ENCODE data around the gene COTL1. TPM values are rescaled to one million over a fixed set of nuclear protein-coding genes. Genes with fewer than 3 reads are reported as not detected.

The COTL1 gene
- total RNA-seq, 1 donor from 2014 or later, result 359 TPM

- peaks cover 58% of the 10 kb centered on the region for H3K36me3 Mint-ChIP-seq (ENCODE audit: low read depth, unreplicated experiment)
- Histone ChIP-seq H3K4me1 (ENCODE audit: insufficient read depth, low read length) (no peaks in the 10 kb centered on the region), H3K9me3 (ENCODE audit: insufficient read depth, low read depth, low read length) (no peaks in the 10 kb centered on the region), H4K20me1 (ENCODE audit: insufficient read depth, low read length) (peaks cover 76% of the 10 kb centered on the region), H2AFZ (ENCODE audit: low read depth, low read length) (no peak overlapping the region), H3K79me2 (ENCODE audit: insufficient read depth, low read length) (peaks cover 61% of the 10 kb centered on the region), H3K4me3 (ENCODE audit: insufficient read depth, low read depth, low read length) (no peak overlapping the region), H3K36me3 (ENCODE audit: insufficient read depth, low read length) (peaks cover 22% of the 10 kb centered on the region), H3K9ac (ENCODE audit: low read length) (no peak overlapping the region), H3K27ac (ENCODE audit: low read depth, low read length) (no peak overlapping the region), H3K27me3 (ENCODE audit: insufficient read depth, low read length) (no peaks in the 10 kb centered on the region), H3K4me2 (ENCODE audit: low read length) (no peak overlapping the region)
- peaks cover 17% of the 10 kb centered on the region for H3K4me1 Mint-ChIP-seq (ENCODE audit: low read depth, unreplicated experiment)
- H3K27me3 Mint-ChIP-seq (ENCODE audit: low read depth, unreplicated experiment), result no peaks in the 10 kb centered on the region
- H3K27ac Mint-ChIP-seq (ENCODE audit: unreplicated experiment), result peak overlapping the region; percentile 10
- DNase-seq (ENCODE audit: low read depth) (no peak), FAIRE-seq (no peak)
- H3K9me3 Mint-ChIP-seq (ENCODE audit: unreplicated experiment), result peaks cover 2% of the 10 kb centered on the region
- H3K4me3 Mint-ChIP-seq (ENCODE audit: unreplicated experiment), result peak overlapping the region; percentile 60
- TF ChIP-seq CTCF (IDR thresholded peaks at IDR 0.05; ENCODE audit: insufficient read depth, low read depth, low read length), result no peak
- no peak for TF ChIP-seq EZH2 (IDR thresholded peaks at IDR 0.05; ENCODE audit: insufficient read depth, low read length)
Measured at GRCh38 chr16:84568066-84568465, 49.8 kb downstream of the COTL1 start.

- H3K4me3 ChIP-seq (ENCODE audit: insufficient read depth, low read depth, low read length), result no peak overlapping the region
- Mint-ChIP-seq H3K27me3 (ENCODE audit: low read depth, unreplicated experiment) (no peaks in the 10 kb centered on the region), H3K9me3 (ENCODE audit: unreplicated experiment) (peaks cover 2% of the 10 kb centered on the region), H3K4me1 (ENCODE audit: low read depth, unreplicated experiment) (peaks cover 17% of the 10 kb centered on the region), H3K27ac (ENCODE audit: unreplicated experiment) (no peak overlapping the region), H3K4me3 (ENCODE audit: unreplicated experiment) (no peak overlapping the region), H3K36me3 (ENCODE audit: low read depth, unreplicated experiment) (peaks cover 60% of the 10 kb centered on the region)
- H3K9me3 ChIP-seq (ENCODE audit: insufficient read depth, low read depth, low read length), result no peaks in the 10 kb centered on the region
- H3K4me1 ChIP-seq (ENCODE audit: insufficient read depth, low read length), result no peaks in the 10 kb centered on the region
- DNase-seq (ENCODE audit: low read depth), result no peak
- no peaks in the 10 kb centered on the region for H3K27me3 ChIP-seq (ENCODE audit: insufficient read depth, low read length)
- H3K9ac ChIP-seq (ENCODE audit: low read length), result no peak overlapping the region
- no peak overlapping the region for H2AFZ ChIP-seq (ENCODE audit: low read depth, low read length)
- no peak overlapping the region for H3K4me2 ChIP-seq (ENCODE audit: low read length)
- H3K79me2 ChIP-seq (ENCODE audit: insufficient read depth, low read length), result peaks cover 55% of the 10 kb centered on the region
- peaks cover 20% of the 10 kb centered on the region for H3K36me3 ChIP-seq (ENCODE audit: insufficient read depth, low read length)
- no peak overlapping the region for H3K27ac ChIP-seq (ENCODE audit: low read depth, low read length)
- peaks cover 73% of the 10 kb centered on the region for H4K20me1 ChIP-seq (ENCODE audit: insufficient read depth, low read length)
- TF ChIP-seq CTCF (IDR thresholded peaks at IDR 0.05; ENCODE audit: insufficient read depth, low read depth, low read length) (no peak), EZH2 (IDR thresholded peaks at IDR 0.05; ENCODE audit: insufficient read depth, low read length) (no peak)
- FAIRE-seq, result no peak
Measured at GRCh38 chr16:84567286-84567962, 50.5 kb downstream of the COTL1 start.

GRCh38 chr16:84566545-84567257 lies 51.2 kb downstream of the COTL1 start:
- H3K27ac Mint-ChIP-seq (ENCODE audit: unreplicated experiment), result no peak overlapping the region
- Histone ChIP-seq H3K9me3 (ENCODE audit: insufficient read depth, low read depth, low read length) (no peaks in the 10 kb centered on the region), H2AFZ (ENCODE audit: low read depth, low read length) (no peak overlapping the region), H3K36me3 (ENCODE audit: insufficient read depth, low read length) (peaks cover 20% of the 10 kb centered on the region), H3K27me3 (ENCODE audit: insufficient read depth, low read length) (no peaks in the 10 kb centered on the region), H3K4me1 (ENCODE audit: insufficient read depth, low read length) (no peaks in the 10 kb centered on the region), H3K4me2 (ENCODE audit: low read length) (no peak overlapping the region), H3K9ac (ENCODE audit: low read length) (no peak overlapping the region), H4K20me1 (ENCODE audit: insufficient read depth, low read length) (peaks cover 66% of the 10 kb centered on the region), H3K79me2 (ENCODE audit: insufficient read depth, low read length) (peaks cover 48% of the 10 kb centered on the region), H3K4me3 (ENCODE audit: insufficient read depth, low read depth, low read length) (no peak overlapping the region), H3K27ac (ENCODE audit: low read depth, low read length) (no peak overlapping the region)
- H3K36me3 Mint-ChIP-seq (ENCODE audit: low read depth, unreplicated experiment), result peaks cover 61% of the 10 kb centered on the region
- DNase-seq (ENCODE audit: low read depth) (no peak), FAIRE-seq (no peak)
- peaks cover 17% of the 10 kb centered on the region for H3K4me1 Mint-ChIP-seq (ENCODE audit: low read depth, unreplicated experiment)
- no peak overlapping the region for H3K4me3 Mint-ChIP-seq (ENCODE audit: unreplicated experiment)
- H3K27me3 Mint-ChIP-seq (ENCODE audit: low read depth, unreplicated experiment), result no peaks in the 10 kb centered on the region
- H3K9me3 Mint-ChIP-seq (ENCODE audit: unreplicated experiment), result peaks cover 2% of the 10 kb centered on the region
- TF ChIP-seq CTCF (IDR thresholded peaks at IDR 0.05; ENCODE audit: insufficient read depth, low read depth, low read length), result no peak
- TF ChIP-seq EZH2 (IDR thresholded peaks at IDR 0.05; ENCODE audit: insufficient read depth, low read length), result no peak

Measured in astrocyte (in vitro differentiated cells and primary cell).